Body of pancreas (tissue), 4 donors: ENCODE results near the gene MYO3A. TPM values are rescaled to one million over a fixed set of nuclear protein-coding genes. Genes with fewer than 3 reads are reported as not detected.

Experiments
- ATAC-seq: fragments of 150-250 bp; one replicate; pipeline ENCODE4 v1.9.1; 2016
- DNase-seq, 4 donors: peaks; one replicate each; pipeline ENCODE4 v3.0.0-alpha.2; 2019
- H3K27ac ChIP-seq, 4 donors: fragments of 200-600 bp; sonication (generic); 1 replicate in 3 of 4; 2 replicates in 1 of 4; pipeline versions ENCODE4 v1.5.1 to v1.6.1; 2016 to 2019; ENCODE audit warnings: mild to moderate bottlenecking in 1 of 4, mixed read lengths in 1 of 4, moderate library complexity in 1 of 4
- H3K27me3 ChIP-seq, 2 donors: fragments of 200-600 bp; sonication (generic); one replicate each; pipeline ENCODE4 v1.6.0; 2016; ENCODE audit warnings: mild to moderate bottlenecking in 1 of 2
- H3K36me3 ChIP-seq, 2 donors: fragments of 200-600 bp; sonication (generic); replicated peaks in 1 of 2; 2 replicates each; pipeline ENCODE4 v1.5.1; 2016; ENCODE audit warnings: low read depth in 2 of 2; ENCODE audit not compliant: insufficient read depth in 1 of 2
- H3K4me1 ChIP-seq: fragments of 200-600 bp; sonication (generic); one replicate; pipeline ENCODE4 v1.6.0; 2016
- H3K4me3 ChIP-seq, 2 donors: fragments of 200-600 bp; sonication (generic); 1 replicate in 1 of 2; 2 replicates in 1 of 2; pipeline ENCODE4 v1.5.1; 2016 to 2019
- H3K9me3 ChIP-seq, 3 donors: fragments of 200-600 bp; sonication (generic); 1 replicate in 2 of 3; 2 replicates in 1 of 3; pipeline ENCODE4 v1.5.1; 2016
- POLR2A ChIP-seq, 3 donors: fragments of 450-650 bp; IDR thresholded peaks; one replicate each; pipeline ENCODE4 v1.6.1; 2016; ENCODE audit warnings: antibody characterized with exemption in 3 of 3, mild to moderate bottlenecking in 2 of 3
- WGBS, 2 donors: methylation state at CpG; one replicate each; pipeline ENCODE4 v1.1.5; 2017; 5-methylcytosine and 5-hydroxymethylcytosine counted together
- intact Hi-C: fragments of 100-400 bp; cut with DNase I; formaldehyde crosslinking; loops from one replicate; pipeline ENCODE4 v1.15.1; 2023
- total RNA-seq, 2 donors: library from RNA; depleted of rRNA; stranded (reverse); fragments of >200 nt; gene quantifications; one replicate each; pipeline ENCODE4 v1.1.0, GENCODE V29; 2016
- TF ChIP-seq, protein P1 (sequence below), 7 experiments: fragments of 450-650 bp in 4 of 7; fragments of 200-600 bp in 3 of 7; sonication (generic) in 3 of 7; IDR thresholded peaks; one replicate each; pipeline ENCODE4 v1.5.1; 2016 to 2019; ENCODE audit warnings: antibody characterized with exemption in 7 of 7

MYO3A gene
- total RNA-seq, 2 donors from 2014 or later: 1.6 to 3.4 TPM

GRCh38 chr10:25974897-25975459 lies 40.9 kb downstream of the MYO3A start:
- TF ChIP-seq, protein P1, sequence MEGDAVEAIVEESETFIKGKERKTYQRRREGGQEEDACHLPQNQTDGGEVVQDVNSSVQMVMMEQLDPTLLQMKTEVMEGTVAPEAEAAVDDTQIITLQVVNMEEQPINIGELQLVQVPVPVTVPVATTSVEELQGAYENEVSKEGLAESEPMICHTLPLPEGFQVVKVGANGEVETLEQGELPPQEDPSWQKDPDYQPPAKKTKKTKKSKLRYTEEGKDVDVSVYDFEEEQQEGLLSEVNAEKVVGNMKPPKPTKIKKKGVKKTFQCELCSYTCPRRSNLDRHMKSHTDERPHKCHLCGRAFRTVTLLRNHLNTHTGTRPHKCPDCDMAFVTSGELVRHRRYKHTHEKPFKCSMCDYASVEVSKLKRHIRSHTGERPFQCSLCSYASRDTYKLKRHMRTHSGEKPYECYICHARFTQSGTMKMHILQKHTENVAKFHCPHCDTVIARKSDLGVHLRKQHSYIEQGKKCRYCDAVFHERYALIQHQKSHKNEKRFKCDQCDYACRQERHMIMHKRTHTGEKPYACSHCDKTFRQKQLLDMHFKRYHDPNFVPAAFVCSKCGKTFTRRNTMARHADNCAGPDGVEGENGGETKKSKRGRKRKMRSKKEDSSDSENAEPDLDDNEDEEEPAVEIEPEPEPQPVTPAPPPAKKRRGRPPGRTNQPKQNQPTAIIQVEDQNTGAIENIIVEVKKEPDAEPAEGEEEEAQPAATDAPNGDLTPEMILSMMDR (IDR thresholded peaks at IDR 0.05): no peak
- no peak for TF ChIP-seq POLR2A (IDR thresholded peaks at IDR 0.05)

DNA sequence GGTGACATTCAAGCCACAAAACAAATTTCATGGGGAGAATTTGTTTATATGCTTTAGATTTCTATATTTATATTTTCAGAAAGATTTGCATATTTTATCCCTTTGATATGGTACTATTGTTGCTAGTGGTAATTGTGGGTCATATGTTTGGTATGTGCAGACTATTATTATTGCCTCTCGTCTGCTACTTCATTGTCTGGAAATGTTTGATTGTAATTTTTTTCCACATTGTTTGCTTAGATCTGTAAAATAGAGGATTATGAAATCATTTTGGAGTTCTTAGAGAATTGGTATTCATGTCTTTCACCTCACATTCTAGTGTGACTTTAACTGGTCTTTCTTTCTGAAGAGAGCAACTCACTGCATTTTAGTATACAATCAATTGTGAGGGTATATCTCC lies 44.7 kb downstream of the MYO3A start:
- Histone ChIP-seq H3K36me3 (no peaks in the 10 kb centered on the region), H3K4me3 (no peak overlapping the region), H3K4me1 (no peaks in the 10 kb centered on the region), H3K27me3 (no peaks in the 10 kb centered on the region), H3K9me3 (no peaks in the 10 kb centered on the region), H3K27ac (no peak overlapping the region)
- intact Hi-C loops: no loop called here
- ATAC-seq (no peak), DNase-seq (no peak)
- WGBS, 2 donors: 49 to 57% methylated on average over 1 of the region's 1 CpG
- TF ChIP-seq, protein P1 (IDR thresholded peaks at IDR 0.05): no peak
- TF ChIP-seq POLR2A (IDR thresholded peaks at IDR 0.05): no peak

More at GRCh38 chr10:25974897-25975459, 40.9 kb downstream of the MYO3A start:
- 81 to 85% methylated on average over 3 of the region's 3 CpGs for WGBS, 2 donors
- no peaks in the 10 kb centered on the region for H3K36me3 ChIP-seq
- no peak for ATAC-seq
- no peaks in the 10 kb centered on the region for H3K4me1 ChIP-seq
- intact Hi-C loops: no loop called here
- H3K27me3 ChIP-seq: no peaks in the 10 kb centered on the region
- no peaks in the 10 kb centered on the region for H3K9me3 ChIP-seq
- no peak for DNase-seq
- H3K4me3 ChIP-seq: no peak overlapping the region
- no peak overlapping the region for H3K27ac ChIP-seq

DNA sequence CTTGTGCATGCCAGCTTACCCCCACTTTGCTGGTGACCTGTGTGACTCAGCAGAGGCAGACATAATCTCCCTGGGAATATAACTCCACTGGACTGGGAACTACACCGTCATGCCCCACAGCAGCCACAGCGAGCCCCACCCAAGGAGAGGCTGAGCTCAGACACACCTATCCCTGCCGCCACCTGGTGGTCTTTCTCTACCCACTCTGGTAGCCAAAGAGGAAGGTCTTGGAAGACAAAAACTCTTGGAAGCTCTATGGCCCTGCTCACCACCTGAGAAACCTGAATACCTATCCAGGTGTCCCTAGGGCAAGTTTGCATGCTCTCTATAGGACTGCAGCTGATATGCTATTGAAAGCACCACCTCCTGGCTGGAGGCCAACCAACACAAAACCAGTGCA lies 48.1 kb downstream of the MYO3A start:
- H3K4me1 ChIP-seq: no peaks in the 10 kb centered on the region
- ATAC-seq (no peak), DNase-seq (no peak)
- WGBS, 2 donors: 60 to 83% methylated on average over 2 to 3 of the region's 3 CpGs
- no peak overlapping the region for H3K27ac ChIP-seq
- no peaks in the 10 kb centered on the region for H3K27me3 ChIP-seq
- TF ChIP-seq POLR2A (IDR thresholded peaks at IDR 0.05): no peak
- TF ChIP-seq, protein P1 (IDR thresholded peaks at IDR 0.05): no peak
- no peaks in the 10 kb centered on the region for H3K36me3 ChIP-seq
- H3K9me3 ChIP-seq: no peaks in the 10 kb centered on the region
- intact Hi-C loops: no loop called here
- no peak overlapping the region for H3K4me3 ChIP-seq

- H3K4me1 ChIP-seq: no peaks in the 10 kb centered on the region
- H3K4me3 ChIP-seq: no peak overlapping the region
- H3K9me3 ChIP-seq: no peaks in the 10 kb centered on the region
- DNase-seq (no peak), ATAC-seq (no peak)
- intact Hi-C loops: no loop called here
- no peak overlapping the region for H3K27ac ChIP-seq
- TF ChIP-seq, protein P1 (IDR thresholded peaks at IDR 0.05): no peak
- TF ChIP-seq POLR2A (IDR thresholded peaks at IDR 0.05): no peak
- no peaks in the 10 kb centered on the region for H3K36me3 ChIP-seq
- WGBS, 2 donors: 43 to 73% methylated on average over 2 of the region's 2 CpGs
- H3K27me3 ChIP-seq: no peaks in the 10 kb centered on the region
Observed at GRCh38 chr10:25988583-25988982, 54.6 kb downstream of the MYO3A start.

DNA sequence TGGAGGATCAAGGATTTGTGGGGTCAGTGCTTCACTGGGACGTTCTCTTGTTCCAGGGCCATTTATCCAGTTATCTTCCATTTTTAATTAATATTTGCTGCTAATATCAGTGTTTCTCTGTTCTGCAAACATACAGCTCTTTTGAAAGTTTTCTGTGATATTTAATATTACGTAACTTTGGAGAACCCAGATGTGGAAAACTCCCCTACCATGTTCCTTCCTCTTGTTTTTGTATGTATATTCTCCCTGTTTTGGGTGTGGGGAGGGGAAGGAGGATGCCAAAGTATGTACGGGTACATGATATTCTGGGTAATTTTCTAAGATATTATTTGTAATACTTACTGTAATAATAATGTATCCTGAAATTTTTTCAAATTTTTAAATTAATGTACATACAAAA lies 55.9 kb downstream of the MYO3A start:
- ATAC-seq: no peak
- Histone ChIP-seq H3K36me3 (no peaks in the 10 kb centered on the region), H3K27me3 (no peaks in the 10 kb centered on the region), H3K9me3 (no peaks in the 10 kb centered on the region), H3K27ac (no peak overlapping the region), H3K4me3 (no peak overlapping the region), H3K4me1 (no peaks in the 10 kb centered on the region)
- no peak for DNase-seq
- intact Hi-C loops: no loop called here
- 68 to 70% methylated on average over 3 of the region's 3 CpGs for WGBS, 2 donors
- TF ChIP-seq, protein P1 (IDR thresholded peaks at IDR 0.05): no peak
- no peak for TF ChIP-seq POLR2A (IDR thresholded peaks at IDR 0.05)
